SK-N-SH treated with all-trans-retinoic acid at 6 μM for 48 hours (cell line): ENCODE measurements around the gene CTBP1.

Experiments used
- ATAC-seq: fragments of 200-7000 bp; cut with Tn5 transposase; 3 replicates; pipeline ENCODE4 v1.9.1; 2020; ENCODE audit warnings: mild to moderate bottlenecking, moderate library complexity
- ARNTL ChIP-seq: fragments of 450-650 bp; formaldehyde crosslinking; IDR thresholded peaks from 2 replicates; pipeline ENCODE4 v1.5.0; 2020; ENCODE audit warnings: low read depth, mild to moderate bottlenecking, moderate library complexity, borderline replicate concordance
- BACH2 ChIP-seq: fragments of 250-450 bp; sonication (Bioruptor Pico); IDR thresholded peaks from 2 replicates; pipeline ENCODE4 v1.9.0; 2021; ENCODE audit warnings: mild to moderate bottlenecking, borderline replicate concordance
- CSDC2 ChIP-seq: fragments of 250-450 bp; sonication (Bioruptor Pico); IDR thresholded peaks from 2 replicates; pipeline ENCODE4 v1.5.0; 2020; ENCODE audit warnings: mild to moderate bottlenecking, moderate library complexity
- GLIS3 ChIP-seq: fragments of 250-450 bp; sonication (Bioruptor Pico); IDR thresholded peaks from 2 replicates; pipeline ENCODE4 v1.5.0; 2020; ENCODE audit warnings: mild to moderate bottlenecking, moderate library complexity
- ISL1 ChIP-seq: fragments of 250-450 bp; sonication (Bioruptor Pico); IDR thresholded peaks from 2 replicates; pipeline ENCODE4 v2.1.2; 2022; ENCODE audit warnings: mild to moderate bottlenecking, moderate library complexity
- OSR1 ChIP-seq: fragments of 250-450 bp; sonication (Bioruptor Pico); IDR thresholded peaks from 2 replicates; pipeline ENCODE4 v1.8.0; 2022; ENCODE audit warnings: moderate library complexity, mild to moderate bottlenecking, inconsistent platforms
- PPARA ChIP-seq: fragments of 250-450 bp; sonication (Bioruptor Pico); IDR thresholded peaks from 2 replicates; pipeline ENCODE4 v1.5.0; 2020; ENCODE audit warnings: mild to moderate bottlenecking, borderline replicate concordance
- RARB ChIP-seq: fragments of 250-450 bp; sonication (Bioruptor Pico); IDR thresholded peaks from 2 replicates; pipeline ENCODE4 v1.8.0; 2021; ENCODE audit warnings: mild to moderate bottlenecking, moderate library complexity
- SNAI2 ChIP-seq: fragments of 250-450 bp; sonication (Bioruptor Pico); IDR thresholded peaks from 2 replicates; pipeline ENCODE4 v1.5.0; 2020; ENCODE audit warnings: mild to moderate bottlenecking, moderate library complexity
- TCF4 ChIP-seq: fragments of 250-450 bp; sonication (Bioruptor Pico); IDR thresholded peaks from 2 replicates; pipeline ENCODE4 v1.8.0; 2021; ENCODE audit warnings: mild to moderate bottlenecking, moderate library complexity, borderline replicate concordance
- TOX ChIP-seq: fragments of 250-450 bp; sonication (Bioruptor Pico); IDR thresholded peaks from 2 replicates; pipeline ENCODE4 v1.8.0; 2021; ENCODE audit warnings: mild to moderate bottlenecking, moderate library complexity, borderline replicate concordance
- ZC3H10 ChIP-seq: fragments of 250-450 bp; sonication (Bioruptor Pico); IDR thresholded peaks from 2 replicates; pipeline ENCODE4 v1.5.1; 2021; ENCODE audit warnings: mild to moderate bottlenecking, moderate library complexity
- ZFP3 ChIP-seq: fragments of 250-450 bp; sonication (Bioruptor Pico); IDR thresholded peaks from 2 replicates; pipeline ENCODE4 v1.5.0; 2020; ENCODE audit warnings: mild to moderate bottlenecking, moderate library complexity
- ZFP30 ChIP-seq: fragments of 450-650 bp; formaldehyde crosslinking; IDR thresholded peaks from 2 replicates; pipeline ENCODE4 v1.5.0; 2022; ENCODE audit warnings: mild to moderate bottlenecking, moderate library complexity
- ZNF565 ChIP-seq: fragments of 450-650 bp; formaldehyde crosslinking; conservative IDR thresholded peaks from 2 replicates; pipeline ENCODE4 v1.5.0; 2020; ENCODE audit warnings: low read depth, mild to moderate bottlenecking, moderate library complexity
- TF ChIP-seq, protein P1 (sequence below): fragments of 250-450 bp; sonication (Bioruptor Pico); IDR thresholded peaks from 2 replicates; pipeline ENCODE4 v1.8.0; 2021; ENCODE audit warnings: low read depth, mild to moderate bottlenecking, moderate library complexity, borderline replicate concordance
- TF ChIP-seq, protein P2 (sequence below): fragments of 250-450 bp; sonication (Bioruptor Pico); IDR thresholded peaks from 2 replicates; pipeline ENCODE4 v1.5.1; 2021; ENCODE audit warnings: mild to moderate bottlenecking, moderate library complexity
- TF ChIP-seq, protein P3 (sequence below): fragments of 250-450 bp; sonication (Bioruptor Pico); IDR thresholded peaks from 2 replicates; pipeline ENCODE4 v1.8.0; 2020; ENCODE audit warnings: mild to moderate bottlenecking, moderate library complexity, borderline replicate concordance
- TF ChIP-seq, protein P4 (sequence below): fragments of 250-450 bp; sonication (Bioruptor Pico); IDR thresholded peaks from 2 replicates; pipeline ENCODE4 v1.5.0; 2020; ENCODE audit warnings: mild to moderate bottlenecking, moderate library complexity

Gene CTBP1

DNA sequence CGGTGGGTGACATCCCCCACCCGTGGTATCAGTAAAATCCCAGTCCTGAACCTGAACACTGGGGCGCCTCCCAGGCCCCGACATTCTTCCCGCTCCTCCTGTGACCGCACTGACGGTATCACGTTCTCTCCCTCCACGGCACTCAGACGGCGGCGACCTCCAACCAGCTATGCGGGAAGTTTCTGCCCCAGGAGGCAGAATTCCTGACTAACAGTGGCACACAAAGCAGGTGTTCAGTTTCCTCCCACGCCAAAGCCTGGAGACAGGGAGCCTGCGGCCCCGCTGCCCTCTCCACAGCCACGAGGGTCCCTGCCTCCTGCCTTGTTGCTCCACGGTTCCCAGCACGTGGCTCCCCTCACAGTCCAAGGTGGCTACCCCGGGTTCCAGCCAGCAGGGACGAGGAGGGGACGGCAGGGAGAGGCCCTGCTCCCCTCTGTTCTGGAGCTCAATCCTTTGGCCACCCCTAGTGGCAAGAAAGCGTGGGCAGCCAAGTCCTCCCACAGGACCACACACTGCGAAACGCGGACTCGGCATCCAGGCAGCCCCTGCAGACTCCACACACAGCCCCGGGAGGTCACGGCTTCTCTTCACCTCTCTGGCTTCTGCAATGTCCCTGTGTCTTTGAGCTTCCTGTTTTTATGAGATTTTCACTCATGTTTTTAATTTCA, 15.2 kb downstream of the CTBP1 start:
- ATAC-seq, result no peak
- TF ChIP-seq CSDC2 (CRISPR knock-in tag), result no peak

DNA sequence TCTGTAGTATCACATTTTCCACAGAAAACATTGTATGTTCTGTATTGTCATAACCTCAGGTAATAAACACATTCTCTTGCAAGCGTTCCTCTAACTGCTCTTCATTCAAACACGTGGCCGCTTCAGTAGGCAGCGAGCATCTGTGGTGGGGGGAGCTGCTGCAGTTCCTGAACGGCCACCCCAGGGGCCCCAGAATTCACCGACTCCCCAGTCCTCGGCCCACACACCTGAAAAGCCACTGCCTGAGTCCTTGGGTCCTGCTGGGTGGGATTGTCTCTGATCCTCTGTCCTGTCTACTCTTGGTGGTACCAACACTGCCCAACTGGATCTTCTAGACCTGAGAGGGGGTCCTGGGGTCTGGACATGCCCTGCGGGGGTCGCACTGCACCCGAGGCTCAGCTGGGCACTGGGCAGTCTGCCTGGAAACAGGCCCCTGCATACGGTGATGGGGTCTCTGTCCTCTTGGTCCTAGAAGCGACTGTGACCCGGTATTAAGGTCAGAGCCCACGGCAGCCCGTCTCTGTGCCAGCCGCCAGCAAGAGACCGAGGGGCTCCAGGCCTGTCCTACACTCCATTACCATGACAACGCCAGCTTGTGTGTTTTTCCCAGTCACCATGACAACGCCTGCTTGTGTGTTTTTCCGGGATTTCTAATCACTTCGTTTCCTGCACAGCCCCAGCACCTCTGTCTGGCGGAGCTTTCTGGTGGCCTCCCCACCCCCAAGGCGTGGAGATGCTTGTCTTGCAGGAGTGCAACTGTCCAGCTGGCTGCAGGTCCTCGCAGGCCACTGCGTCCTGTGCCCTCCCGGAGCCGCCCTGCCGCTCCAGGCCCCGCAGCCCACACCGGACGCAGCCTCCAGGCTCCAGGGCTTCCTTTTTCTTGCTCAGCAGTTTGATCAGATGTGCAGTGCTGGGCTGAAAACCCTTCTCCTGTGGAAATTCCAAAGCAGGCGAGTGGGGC, 16.0 kb downstream of the CTBP1 start:
- TF ChIP-seq TCF4 (CRISPR knock-in tag) (peak; percentile 70), BACH2 (CRISPR knock-in tag) (no peak)
- peak; percentile 22; the same call in 2 of the 3 replicates for ATAC-seq

DNA sequence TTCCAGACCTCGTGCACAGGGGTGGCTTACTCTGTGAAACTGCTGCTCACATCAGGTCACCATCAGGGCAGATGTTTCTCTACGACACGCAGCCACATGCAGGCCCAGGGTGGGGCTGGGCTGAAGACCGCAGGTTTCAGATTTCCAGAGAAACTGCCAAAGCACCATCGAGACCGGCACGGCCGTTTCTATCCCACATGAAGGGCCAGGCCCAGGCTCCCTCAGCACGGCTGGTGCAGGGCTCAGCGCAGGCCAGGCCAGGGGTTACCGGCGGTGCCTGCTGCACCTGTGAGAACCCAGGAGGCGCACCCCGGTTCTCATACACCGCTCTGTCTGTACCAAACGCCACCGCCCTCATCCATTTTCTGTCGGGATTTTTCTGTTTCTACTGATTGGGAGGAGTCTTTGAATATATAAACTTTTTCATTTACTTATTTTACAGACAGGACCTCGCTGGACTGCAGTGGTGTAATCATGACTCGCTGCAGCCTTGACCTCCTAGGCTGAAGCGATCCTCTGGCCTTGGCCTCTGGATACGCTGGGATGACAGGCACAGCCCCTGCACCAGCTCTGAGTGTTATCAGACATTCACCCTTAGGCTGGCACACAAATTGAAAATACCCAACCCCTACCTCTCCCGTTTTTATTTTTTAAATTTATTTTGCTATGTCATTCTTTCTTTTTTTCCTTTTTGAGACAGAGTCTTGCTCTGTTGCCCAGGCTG, 17.1 kb downstream of the CTBP1 start:
- TF ChIP-seq ISL1 (CRISPR knock-in tag), result no peak
- no peak for TF ChIP-seq SNAI2 (CRISPR knock-in tag)
- no peak for TF ChIP-seq GLIS3
- TF ChIP-seq ZFP3 (CRISPR knock-in tag), result no peak
- no peak for TF ChIP-seq ZNF565
- ATAC-seq, result no peak

DNA sequence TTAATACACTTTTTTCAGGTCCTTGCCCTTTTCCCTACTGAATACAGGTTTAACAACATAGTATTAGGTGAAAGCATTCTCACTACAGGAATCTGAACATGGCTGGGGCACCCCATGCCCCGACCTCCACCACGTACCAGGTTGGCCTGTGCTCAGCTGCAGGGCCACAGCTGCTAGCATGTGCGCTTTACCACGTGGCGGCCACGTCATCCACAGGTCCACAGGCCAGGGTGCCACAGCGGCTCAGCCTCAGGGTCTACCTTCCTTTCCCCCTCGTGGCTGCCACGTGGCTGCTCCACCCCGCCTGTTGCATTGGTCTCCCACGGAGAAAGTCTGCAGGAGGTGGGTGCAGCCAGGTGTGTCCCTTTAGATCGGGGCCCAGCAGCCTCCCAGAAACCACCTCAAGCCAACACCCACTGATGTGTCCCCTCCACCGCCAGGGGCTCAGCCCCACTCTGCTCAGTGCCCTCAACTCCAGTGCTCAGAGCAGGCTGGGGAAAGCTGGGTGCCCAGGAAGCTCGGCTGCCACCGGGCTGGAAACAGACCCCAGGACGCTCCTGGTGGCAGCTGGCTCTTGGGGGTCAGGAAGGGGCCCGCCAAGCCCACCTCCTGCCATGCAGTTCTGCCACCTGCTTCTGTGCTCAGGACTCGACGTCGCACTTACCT, 17.8 kb downstream of the CTBP1 start:
- ATAC-seq, result no peak
- TF ChIP-seq TOX (CRISPR knock-in tag), result no peak
- no peak for TF ChIP-seq ZC3H10 (CRISPR knock-in tag)

DNA sequence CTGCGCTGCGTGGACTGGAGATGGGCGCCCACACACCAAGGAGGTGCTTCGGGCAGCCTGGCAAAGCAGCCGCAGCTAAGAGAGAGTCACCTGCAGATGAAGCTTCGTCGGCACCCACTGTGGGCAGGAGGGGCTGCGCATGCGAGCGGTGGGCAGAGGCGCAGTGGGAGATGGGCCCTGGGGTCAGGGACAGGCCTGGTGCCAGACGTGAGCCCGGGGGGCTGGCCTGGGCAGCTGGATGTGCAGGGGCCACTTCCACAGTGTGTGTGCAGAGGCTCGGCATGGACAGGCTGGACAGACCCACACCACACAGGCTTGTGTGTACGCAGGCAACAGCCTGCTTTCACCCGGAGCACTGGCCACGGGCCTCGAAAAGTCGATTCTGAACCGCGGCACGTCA, 18.6 kb downstream of the CTBP1 start:
- TF ChIP-seq GLIS3 (no peak), RARB (CRISPR knock-in tag) (no peak), ZC3H10 (CRISPR knock-in tag) (no peak), ZFP30 (CRISPR knock-in tag) (no peak)
- TF ChIP-seq, protein P1, sequence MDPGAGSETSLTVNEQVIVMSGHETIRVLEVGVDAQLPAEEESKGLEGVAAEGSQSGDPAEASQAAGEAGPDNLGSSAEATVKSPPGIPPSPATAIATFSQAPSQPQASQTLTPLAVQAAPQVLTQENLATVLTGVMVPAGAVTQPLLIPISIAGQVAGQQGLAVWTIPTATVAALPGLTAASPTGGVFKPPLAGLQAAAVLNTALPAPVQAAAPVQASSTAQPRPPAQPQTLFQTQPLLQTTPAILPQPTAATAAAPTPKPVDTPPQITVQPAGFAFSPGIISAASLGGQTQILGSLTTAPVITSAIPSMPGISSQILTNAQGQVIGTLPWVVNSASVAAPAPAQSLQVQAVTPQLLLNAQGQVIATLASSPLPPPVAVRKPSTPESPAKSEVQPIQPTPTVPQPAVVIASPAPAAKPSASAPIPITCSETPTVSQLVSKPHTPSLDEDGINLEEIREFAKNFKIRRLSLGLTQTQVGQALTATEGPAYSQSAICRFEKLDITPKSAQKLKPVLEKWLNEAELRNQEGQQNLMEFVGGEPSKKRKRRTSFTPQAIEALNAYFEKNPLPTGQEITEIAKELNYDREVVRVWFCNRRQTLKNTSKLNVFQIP (CRISPR knock-in tag), result no peak
- no peak for ATAC-seq

DNA sequence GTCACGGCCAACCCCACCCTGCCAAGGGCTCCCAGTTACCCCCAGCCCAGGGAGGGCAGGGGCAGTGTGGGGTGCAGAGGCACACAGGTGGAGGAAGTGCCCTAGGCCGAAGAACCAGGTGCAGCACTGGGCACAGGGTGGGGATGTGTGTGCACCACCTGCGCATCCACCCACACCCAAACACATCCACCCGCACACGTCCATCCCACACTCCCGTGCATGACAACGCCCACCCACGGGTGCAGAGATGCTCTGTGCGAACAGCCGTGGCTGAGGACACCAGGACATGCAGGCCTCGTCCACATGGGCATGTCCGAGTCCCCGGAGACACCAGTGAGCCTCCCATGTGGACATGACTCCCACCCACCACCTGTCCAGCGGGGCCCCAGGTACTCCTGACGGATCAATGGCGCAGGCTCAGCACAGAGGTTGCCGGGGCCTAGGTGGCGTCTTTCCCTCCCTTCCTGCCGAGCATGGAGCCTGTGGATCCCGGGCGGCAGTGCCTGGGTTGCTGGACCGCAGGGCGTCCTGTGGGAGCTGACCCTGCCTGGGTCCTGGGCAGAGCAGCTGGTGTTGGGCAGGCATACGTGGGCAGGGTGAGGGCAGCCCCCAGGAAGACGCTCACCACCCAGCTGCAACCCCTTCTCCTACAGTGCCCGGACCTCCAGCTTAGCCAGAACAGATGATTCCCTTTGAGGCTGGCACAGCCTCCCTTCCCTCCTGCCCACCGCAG, 19.6 kb downstream of the CTBP1 start:
- ATAC-seq, result no peak; the same call in 2 of the 3 replicates
- TF ChIP-seq ZC3H10 (CRISPR knock-in tag) (no peak), ZFP3 (CRISPR knock-in tag) (no peak), ZFP30 (CRISPR knock-in tag) (no peak), TCF4 (CRISPR knock-in tag) (no peak), PPARA (CRISPR knock-in tag) (no peak), CSDC2 (CRISPR knock-in tag) (no peak), GLIS3 (no peak), ARNTL (CRISPR knock-in tag) (no peak), BACH2 (CRISPR knock-in tag) (no peak), SNAI2 (CRISPR knock-in tag) (no peak), OSR1 (CRISPR knock-in tag) (no peak), ZNF565 (no peak)
- TF ChIP-seq, protein P2, sequence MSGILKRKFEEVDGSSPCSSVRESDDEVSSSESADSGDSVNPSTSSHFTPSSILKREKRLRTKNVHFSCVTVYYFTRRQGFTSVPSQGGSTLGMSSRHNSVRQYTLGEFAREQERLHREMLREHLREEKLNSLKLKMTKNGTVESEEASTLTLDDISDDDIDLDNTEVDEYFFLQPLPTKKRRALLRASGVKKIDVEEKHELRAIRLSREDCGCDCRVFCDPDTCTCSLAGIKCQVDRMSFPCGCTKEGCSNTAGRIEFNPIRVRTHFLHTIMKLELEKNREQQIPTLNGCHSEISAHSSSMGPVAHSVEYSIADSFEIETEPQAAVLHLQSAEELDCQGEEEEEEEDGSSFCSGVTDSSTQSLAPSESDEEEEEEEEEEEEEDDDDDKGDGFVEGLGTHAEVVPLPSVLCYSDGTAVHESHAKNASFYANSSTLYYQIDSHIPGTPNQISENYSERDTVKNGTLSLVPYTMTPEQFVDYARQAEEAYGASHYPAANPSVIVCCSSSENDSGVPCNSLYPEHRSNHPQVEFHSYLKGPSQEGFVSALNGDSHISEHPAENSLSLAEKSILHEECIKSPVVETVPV, result no peak
- TF ChIP-seq, protein P3, sequence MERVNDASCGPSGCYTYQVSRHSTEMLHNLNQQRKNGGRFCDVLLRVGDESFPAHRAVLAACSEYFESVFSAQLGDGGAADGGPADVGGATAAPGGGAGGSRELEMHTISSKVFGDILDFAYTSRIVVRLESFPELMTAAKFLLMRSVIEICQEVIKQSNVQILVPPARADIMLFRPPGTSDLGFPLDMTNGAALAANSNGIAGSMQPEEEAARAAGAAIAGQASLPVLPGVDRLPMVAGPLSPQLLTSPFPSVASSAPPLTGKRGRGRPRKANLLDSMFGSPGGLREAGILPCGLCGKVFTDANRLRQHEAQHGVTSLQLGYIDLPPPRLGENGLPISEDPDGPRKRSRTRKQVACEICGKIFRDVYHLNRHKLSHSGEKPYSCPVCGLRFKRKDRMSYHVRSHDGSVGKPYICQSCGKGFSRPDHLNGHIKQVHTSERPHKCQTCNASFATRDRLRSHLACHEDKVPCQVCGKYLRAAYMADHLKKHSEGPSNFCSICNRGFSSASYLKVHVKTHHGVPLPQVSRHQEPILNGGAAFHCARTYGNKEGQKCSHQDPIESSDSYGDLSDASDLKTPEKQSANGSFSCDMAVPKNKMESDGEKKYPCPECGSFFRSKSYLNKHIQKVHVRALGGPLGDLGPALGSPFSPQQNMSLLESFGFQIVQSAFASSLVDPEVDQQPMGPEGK, result no peak
- TF ChIP-seq, protein P4, sequence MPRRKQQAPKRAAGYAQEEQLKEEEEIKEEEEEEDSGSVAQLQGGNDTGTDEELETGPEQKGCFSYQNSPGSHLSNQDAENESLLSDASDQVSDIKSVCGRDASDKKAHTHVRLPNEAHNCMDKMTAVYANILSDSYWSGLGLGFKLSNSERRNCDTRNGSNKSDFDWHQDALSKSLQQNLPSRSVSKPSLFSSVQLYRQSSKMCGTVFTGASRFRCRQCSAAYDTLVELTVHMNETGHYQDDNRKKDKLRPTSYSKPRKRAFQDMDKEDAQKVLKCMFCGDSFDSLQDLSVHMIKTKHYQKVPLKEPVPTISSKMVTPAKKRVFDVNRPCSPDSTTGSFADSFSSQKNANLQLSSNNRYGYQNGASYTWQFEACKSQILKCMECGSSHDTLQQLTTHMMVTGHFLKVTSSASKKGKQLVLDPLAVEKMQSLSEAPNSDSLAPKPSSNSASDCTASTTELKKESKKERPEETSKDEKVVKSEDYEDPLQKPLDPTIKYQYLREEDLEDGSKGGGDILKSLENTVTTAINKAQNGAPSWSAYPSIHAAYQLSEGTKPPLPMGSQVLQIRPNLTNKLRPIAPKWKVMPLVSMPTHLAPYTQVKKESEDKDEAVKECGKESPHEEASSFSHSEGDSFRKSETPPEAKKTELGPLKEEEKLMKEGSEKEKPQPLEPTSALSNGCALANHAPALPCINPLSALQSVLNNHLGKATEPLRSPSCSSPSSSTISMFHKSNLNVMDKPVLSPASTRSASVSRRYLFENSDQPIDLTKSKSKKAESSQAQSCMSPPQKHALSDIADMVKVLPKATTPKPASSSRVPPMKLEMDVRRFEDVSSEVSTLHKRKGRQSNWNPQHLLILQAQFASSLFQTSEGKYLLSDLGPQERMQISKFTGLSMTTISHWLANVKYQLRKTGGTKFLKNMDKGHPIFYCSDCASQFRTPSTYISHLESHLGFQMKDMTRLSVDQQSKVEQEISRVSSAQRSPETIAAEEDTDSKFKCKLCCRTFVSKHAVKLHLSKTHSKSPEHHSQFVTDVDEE (CRISPR knock-in tag), result no peak
